ENCODE data around the gene MAJIN.

MAJIN gene

GRCh38 chr11:64969209-64969608 is 2.7 kb downstream of the MAJIN start:
- no peaks in the 10 kb centered on the region for H3K36me3 ChIP-seq (ENCODE audit: low read length)
- TF ChIP-seq EZH2phosphoT487 (conservative IDR thresholded peaks at IDR 0.05; ENCODE audit: low read length) = no peak
- no peak for TF ChIP-seq CTCF (IDR thresholded peaks at IDR 0.05; ENCODE audit: insufficient read depth, low read length, poor library complexity, severe bottlenecking)
- no peaks in the 10 kb centered on the region for H3K79me2 ChIP-seq (ENCODE audit: insufficient read depth, low read length)
- no peak overlapping the region for H3K4me2 ChIP-seq (ENCODE audit: low read depth, low read length, poor library complexity, severe bottlenecking)
- no peak overlapping the region for H2AFZ ChIP-seq (ENCODE audit: low read depth, low read length, severe bottlenecking)
- H3K9me3 ChIP-seq (ENCODE audit: insufficient read depth, low read length) = no peaks in the 10 kb centered on the region
- H3K4me3 ChIP-seq (ENCODE audit: insufficient read depth, low read length, poor library complexity, severe bottlenecking) = no peak overlapping the region
- H3K27ac ChIP-seq (ENCODE audit: low read depth, low read length) = no peak overlapping the region
- peaks cover 9% of the 10 kb centered on the region for H3F3A ChIP-seq (ENCODE audit: insufficient read depth)
- H3K9ac ChIP-seq (ENCODE audit: low read length) = no peak overlapping the region
- H3K9me2 ChIP-seq (replicated peaks; ENCODE audit: insufficient read depth, low read length) = no peaks in the 10 kb centered on the region
- H4K20me1 ChIP-seq (ENCODE audit: low read depth, low read length) = no peaks in the 10 kb centered on the region
- no peaks in the 10 kb centered on the region for H3K27me3 ChIP-seq (ENCODE audit: low read length)

- no peaks in the 10 kb centered on the region for H3K9me2 ChIP-seq (replicated peaks; ENCODE audit: insufficient read depth, low read length)
- no peak overlapping the region for H2AFZ ChIP-seq (ENCODE audit: low read depth, low read length, severe bottlenecking)
- no peaks in the 10 kb centered on the region for H3K36me3 ChIP-seq (ENCODE audit: low read length)
- H3K4me2 ChIP-seq (ENCODE audit: low read depth, low read length, poor library complexity, severe bottlenecking) = no peak overlapping the region
- TF ChIP-seq CTCF (IDR thresholded peaks at IDR 0.05; ENCODE audit: insufficient read depth, low read length, poor library complexity, severe bottlenecking) = no peak
- TF ChIP-seq EZH2phosphoT487 (conservative IDR thresholded peaks at IDR 0.05; ENCODE audit: low read length) = no peak
- H3F3A ChIP-seq (ENCODE audit: insufficient read depth) = no peaks in the 10 kb centered on the region
- no peaks in the 10 kb centered on the region for H3K27me3 ChIP-seq (ENCODE audit: low read length)
- no peak overlapping the region for H3K9ac ChIP-seq (ENCODE audit: low read length)
- H4K20me1 ChIP-seq (ENCODE audit: low read depth, low read length) = no peaks in the 10 kb centered on the region
- no peaks in the 10 kb centered on the region for H3K9me3 ChIP-seq (ENCODE audit: insufficient read depth, low read length)
- no peak overlapping the region for H3K4me3 ChIP-seq (ENCODE audit: insufficient read depth, low read length, poor library complexity, severe bottlenecking)
- H3K27ac ChIP-seq (ENCODE audit: low read depth, low read length) = no peak overlapping the region
- H3K79me2 ChIP-seq (ENCODE audit: insufficient read depth, low read length) = no peaks in the 10 kb centered on the region
These were observed 4.5 kb downstream of the MAJIN start for GRCh38 chr11:64967375-64967774.

- Histone ChIP-seq H4K20me1 (ENCODE audit: low read depth, low read length) (no peaks in the 10 kb centered on the region), H3K27ac (ENCODE audit: low read depth, low read length) (no peak overlapping the region), H3F3A (ENCODE audit: insufficient read depth) (no peaks in the 10 kb centered on the region), H3K9ac (ENCODE audit: low read length) (no peak overlapping the region), H3K4me2 (ENCODE audit: low read depth, low read length, poor library complexity, severe bottlenecking) (no peak overlapping the region), H3K27me3 (ENCODE audit: low read length) (no peaks in the 10 kb centered on the region), H3K9me2 (replicated peaks; ENCODE audit: insufficient read depth, low read length) (no peaks in the 10 kb centered on the region), H3K9me3 (ENCODE audit: insufficient read depth, low read length) (no peaks in the 10 kb centered on the region), H3K79me2 (ENCODE audit: insufficient read depth, low read length) (no peaks in the 10 kb centered on the region), H2AFZ (ENCODE audit: low read depth, low read length, severe bottlenecking) (no peak overlapping the region), H3K36me3 (ENCODE audit: low read length) (no peaks in the 10 kb centered on the region), H3K4me3 (ENCODE audit: insufficient read depth, low read length, poor library complexity, severe bottlenecking) (no peak overlapping the region)
- TF ChIP-seq CTCF (IDR thresholded peaks at IDR 0.05; ENCODE audit: insufficient read depth, low read length, poor library complexity, severe bottlenecking) (no peak), EZH2phosphoT487 (conservative IDR thresholded peaks at IDR 0.05; ENCODE audit: low read length) (no peak)
These were observed 8.8 kb downstream of the MAJIN start for GRCh38 chr11:64963072-64963631.
